Measurements from ENCODE around the gene TMEM150A.

TMEM150A gene

GRCh38 chr2:85577386-85578242, 24.9 kb downstream of the TMEM150A start, which contains the start of gene VAMP8:
Gene VAMP8, plus strand, starts transcription at chr2:85577586. Its CDS starts 61 bp downstream, at chr2:85577647.
- peaks cover 44% of the 10 kb centered on the region for H3K4me1 Mint-ChIP-seq
- peaks cover 5% of the 10 kb centered on the region for H3K36me3 Mint-ChIP-seq (ENCODE audit: low read depth)
- H3K27me3 Mint-ChIP-seq (ENCODE audit: low read depth) = no peaks in the 10 kb centered on the region
- peak within 1 kb of the TSS; percentile 98 to 99 (median 98) for H3K27ac Mint-ChIP-seq
- H3K4me3 Mint-ChIP-seq = peak within 1 kb of the TSS; percentile 68 to 83 (median 76)
- H3K9me3 Mint-ChIP-seq = no peaks in the 10 kb centered on the region
- TF ChIP-seq CTCF (IDR thresholded peaks at IDR 0.05; ENCODE audit: unreplicated experiment in 3 of 3) = no peak

DNA sequence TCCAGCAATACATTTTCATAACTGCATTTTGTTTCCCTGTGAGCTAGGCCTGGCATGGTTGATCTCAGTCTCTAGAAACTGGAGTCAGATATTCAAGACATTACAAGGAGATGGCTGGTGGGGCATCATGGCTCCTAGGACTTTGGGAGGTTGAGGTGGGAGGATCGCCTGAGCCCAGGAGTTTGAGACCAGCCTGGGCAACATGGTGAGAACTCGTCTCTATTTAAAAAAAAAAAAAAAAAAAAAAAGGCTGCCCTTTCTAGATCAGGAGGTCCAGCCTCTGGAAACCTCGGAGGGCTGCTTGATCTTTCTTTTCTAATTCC, 25.5 kb downstream of the TMEM150A start:
- peaks cover 44% of the 10 kb centered on the region for H3K4me1 Mint-ChIP-seq
- H3K36me3 Mint-ChIP-seq (ENCODE audit: low read depth) = peaks cover 5% of the 10 kb centered on the region
- no peaks in the 10 kb centered on the region for H3K9me3 Mint-ChIP-seq
- peak overlapping the region; percentile 98 to 99 (median 98) for H3K27ac Mint-ChIP-seq
- TF ChIP-seq CTCF (IDR thresholded peaks at IDR 0.05; ENCODE audit: unreplicated experiment in 3 of 3) = no peak
- peak overlapping the region; percentile 68 to 83 (median 76) for H3K4me3 Mint-ChIP-seq
- H3K27me3 Mint-ChIP-seq (ENCODE audit: low read depth) = no peaks in the 10 kb centered on the region

DNA sequence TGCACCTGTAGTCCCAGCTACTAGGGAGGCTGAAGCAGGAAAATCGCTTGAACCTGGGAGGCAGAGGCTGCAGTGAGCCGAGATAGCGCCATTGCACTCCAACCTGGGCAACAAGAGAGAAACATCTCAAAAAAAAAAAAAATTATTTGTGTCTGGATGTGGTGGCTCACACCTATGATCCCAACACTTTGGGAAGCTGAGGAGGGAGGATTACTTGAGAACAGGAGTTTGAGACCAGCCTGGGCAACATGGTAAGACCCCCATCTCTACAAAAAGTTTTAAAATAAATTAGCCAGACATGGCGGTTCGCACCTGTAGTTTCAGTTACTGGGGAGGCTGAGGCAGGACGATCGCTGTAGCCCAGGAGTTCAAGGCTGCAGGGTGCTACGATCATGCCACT, 26.8 kb downstream of the TMEM150A start:
- no peaks in the 10 kb centered on the region for H3K36me3 Mint-ChIP-seq (ENCODE audit: low read depth)
- no peaks in the 10 kb centered on the region for H3K9me3 Mint-ChIP-seq
- no peak for TF ChIP-seq CTCF (IDR thresholded peaks at IDR 0.05; ENCODE audit: unreplicated experiment in 3 of 3)
- no peak overlapping the region for H3K4me3 Mint-ChIP-seq
- H3K4me1 Mint-ChIP-seq = peaks cover 37% of the 10 kb centered on the region
- H3K27ac Mint-ChIP-seq = peak overlapping the region; percentile 92 to 99 (median 98)
- peaks cover 4% of the 10 kb centered on the region for H3K27me3 Mint-ChIP-seq (ENCODE audit: low read depth)

GRCh38 chr2:85566265-85566664, 36.2 kb downstream of the TMEM150A start:
- Mint-ChIP-seq H3K36me3 (ENCODE audit: low read depth) (no peaks in the 10 kb centered on the region), H3K9me3 (no peaks in the 10 kb centered on the region), H3K27me3 (ENCODE audit: low read depth) (peaks cover 7% of the 10 kb centered on the region), H3K4me3 (no peak overlapping the region), H3K27ac (no peak overlapping the region), H3K4me1 (no peaks in the 10 kb centered on the region)
- no peak for TF ChIP-seq CTCF (IDR thresholded peaks at IDR 0.05; ENCODE audit: unreplicated experiment in 3 of 3)

GRCh38 chr2:85564144-85564563, 38.3 kb downstream of the TMEM150A start:
- no peaks in the 10 kb centered on the region for H3K27me3 Mint-ChIP-seq (ENCODE audit: low read depth)
- H3K4me1 Mint-ChIP-seq = peaks cover 16% of the 10 kb centered on the region
- H3K9me3 Mint-ChIP-seq = no peaks in the 10 kb centered on the region
- TF ChIP-seq CTCF (IDR thresholded peaks at IDR 0.05; ENCODE audit: unreplicated experiment in 3 of 3) = no peak
- peak overlapping the region in 1 of 3 experiments; percentile 24 for H3K27ac Mint-ChIP-seq
- no peaks in the 10 kb centered on the region for H3K36me3 Mint-ChIP-seq (ENCODE audit: low read depth)
- peak overlapping the region; percentile 39 to 66 (median 46) for H3K4me3 Mint-ChIP-seq

Data from nephron (organoid).